GM08714 (cell line): ENCODE data around the gene TJAP1.
"Not testable (repeated sequence)": the region's sequence is repeated elsewhere in the genome, so short reads cannot be mapped to it uniquely, and the experiment has no call there.

Experiments
- H3K4me3 ChIP-seq: fragments of 200-500 bp; sonication (Bioruptor generic); 2 replicates; pipeline ENCODE4 v1.5.1; 2014; ENCODE audit warnings: mild to moderate bottlenecking, low read length, inconsistent platforms
- ZNF274 ChIP-seq: IDR thresholded peaks from 2 replicates; pipeline ENCODE4 v1.6.1; 2012; ENCODE audit warnings: mild to moderate bottlenecking, low read depth, low read length

TJAP1 gene

GRCh38 chr6:43464337-43464736 is 13.0 kb upstream of the TJAP1 start:
- TF ChIP-seq ZNF274 = no peak
- no peak overlapping the region for H3K4me3 ChIP-seq

GRCh38 chr6:43465948-43466347 is 11.4 kb upstream of the TJAP1 start:
- TF ChIP-seq ZNF274 = no peak
- H3K4me3 ChIP-seq = no peak overlapping the region

GRCh38 chr6:43467265-43467664 is 10.1 kb upstream of the TJAP1 start:
- not testable (repeated sequence) for H3K4me3 ChIP-seq

- no peak overlapping the region for H3K4me3 ChIP-seq
- no peak for TF ChIP-seq ZNF274
Measured at GRCh38 chr6:43467752-43468151, 9.6 kb upstream of the TJAP1 start.

- H3K4me3 ChIP-seq = no peak overlapping the region
Measured at GRCh38 chr6:43468240-43468639, 9.1 kb upstream of the TJAP1 start.

GRCh38 chr6:43468748-43469681 is 8.4 kb upstream of the TJAP1 start:
- H3K4me3 ChIP-seq = no peak overlapping the region
- no peak for TF ChIP-seq ZNF274

More at GRCh38 chr6:43468240-43468639, 9.1 kb upstream of the TJAP1 start:
- TF ChIP-seq ZNF274 = no peak

- H3K4me3 ChIP-seq = no peak overlapping the region
- TF ChIP-seq ZNF274 = no peak
Measured at GRCh38 chr6:43469947-43470346, 7.4 kb upstream of the TJAP1 start.

- H3K4me3 ChIP-seq = no peak overlapping the region
- TF ChIP-seq ZNF274 = no peak
Measured at GRCh38 chr6:43471399-43471798, 6.0 kb upstream of the TJAP1 start.

GRCh38 chr6:43472515-43472914 is 4.9 kb upstream of the TJAP1 start:
- no peak overlapping the region for H3K4me3 ChIP-seq
- TF ChIP-seq ZNF274 = no peak

- no peak overlapping the region for H3K4me3 ChIP-seq
- TF ChIP-seq ZNF274 = no peak
Measured at GRCh38 chr6:43475516-43475915, 1.9 kb upstream of the TJAP1 start.

GRCh38 chr6:43476746-43477145 is 624 bp upstream of the TJAP1 start:
- no peak for TF ChIP-seq ZNF274
- peak overlapping the region; percentile 87 for H3K4me3 ChIP-seq

GRCh38 chr6:43478008-43478372 is 620 bp downstream of the TJAP1 start:
- peak overlapping the region; percentile 87 for H3K4me3 ChIP-seq
- TF ChIP-seq ZNF274 = no peak

- TF ChIP-seq ZNF274 = no peak
- no peak overlapping the region for H3K4me3 ChIP-seq
Measured at GRCh38 chr6:43481075-43481474, 3.7 kb downstream of the TJAP1 start.

GRCh38 chr6:43481591-43482236 is 4.3 kb downstream of the TJAP1 start:
- no peak for TF ChIP-seq ZNF274
- no peak overlapping the region for H3K4me3 ChIP-seq

GRCh38 chr6:43488667-43489276 is 11.4 kb downstream of the TJAP1 start:
- no peak overlapping the region for H3K4me3 ChIP-seq
- TF ChIP-seq ZNF274 = no peak
